K562 (cell line): ENCODE measurements around the gene SLC12A6. TPM values are rescaled to one million over a fixed set of nuclear protein-coding genes. Genes with fewer than 3 reads are reported as not detected.

ENCODE experiments used
- ATAC-seq: fragments of 200-7000 bp; cut with Tn5 transposase; 3 replicates; pipeline ENCODE4 v1.9.1; 2020; ENCODE audit warnings: moderate library complexity
- BruUV-seq: library from RNA; stranded (reverse); fragments of 400-500 nt; replicated peaks from 2 replicates; lab custom pipeline; 2021; lab: Mats Ljungman, UMichigan
- CTCF ChIA-PET: fragments of 300-600 bp; formaldehyde crosslinking; extraction: SDS; loops from one replicate; lab custom pipeline; 2021; ENCODE audit warnings: low intra/inter-chr PET ratio; lab: Yijun Ruan, JAX
- POLR2A ChIA-PET: fragments of 300-600, 350-650 bp; sonication (Branson Sonifier 250); formaldehyde crosslinking; extraction: SDS; loops from one replicate; lab custom pipeline; 2021; ENCODE audit warnings: antibody characterized with exemption, inconsistent platforms; lab: Yijun Ruan, JAX
- DNase-seq, 4 experiments: peaks; one replicate each; pipeline versions ENCODE4 v3.0.0 to v3.0.0-alpha.2; 2011 to 2018; ENCODE audit warnings: low spot score in 3 of 4, mixed read lengths in 3 of 4; ENCODE audit errors: extremely low read depth in 1 of 4
- FAIRE-seq: peaks from 2 replicates; lab custom pipeline; 2011; peaks lifted over from hg19 to GRCh38; lab: Jason Lieb, UNC
- H2AFZ ChIP-seq: 2 replicates; pipeline ENCODE4 v1.6.0; 2011; ENCODE audit warnings: low read depth, low read length, control low read depth, inconsistent platforms
- H3K27ac ChIP-seq: fragments of 200-600 bp; 3 replicates; pipeline ENCODE4 v1.8.0; 2011; ENCODE audit warnings: low read depth, mild to moderate bottlenecking, control low read depth, inconsistent platforms, low read length, moderate library complexity, mixed read lengths; ENCODE audit errors: extremely low read depth
- H3K27me3 ChIP-seq, 2 experiments: fragments of 300-600 bp in 1 of 2; 2 replicates in 1 of 2; 3 replicates in 1 of 2; pipeline versions ENCODE4 v1.6.0 to v1.8.0; 2011; ENCODE audit warnings: inconsistent platforms in 2 of 2, low read length in 2 of 2, mild to moderate bottlenecking in 1 of 2, mixed read lengths in 1 of 2, moderate library complexity in 1 of 2; ENCODE audit not compliant: control insufficient read depth in 2 of 2, insufficient read depth in 2 of 2
- H3K36me3 ChIP-seq: fragments of 300-600 bp; 3 replicates; pipeline ENCODE4 v1.8.0; 2011; ENCODE audit warnings: mild to moderate bottlenecking, low read length, inconsistent platforms; ENCODE audit not compliant: control insufficient read depth, insufficient read depth
- H3K4me1 ChIP-seq, 2 experiments: fragments of 200-600 bp in 1 of 2; replicated peaks in 1 of 2; 2 replicates in 1 of 2; 3 replicates in 1 of 2; pipeline versions ENCODE4 v1.5.1 to v1.8.0; 2011; ENCODE audit warnings: inconsistent platforms in 2 of 2, low read length in 2 of 2, mild to moderate bottlenecking in 1 of 2, mixed read lengths in 1 of 2, moderate library complexity in 1 of 2; ENCODE audit not compliant: control insufficient read depth in 2 of 2, insufficient read depth in 2 of 2
- H3K4me2 ChIP-seq: 2 replicates; pipeline ENCODE4 v1.6.1; 2011; ENCODE audit warnings: low read length, control low read depth, inconsistent platforms, mixed read lengths; ENCODE audit not compliant: insufficient read depth
- H3K4me3 ChIP-seq: fragments of 200-600 bp; sonication (generic), shearing (Covaris generic); 2 replicates; pipeline ENCODE4 v1.5.1; 2016; ENCODE audit warnings: control low read depth, inconsistent platforms
- H3K79me2 ChIP-seq: fragments of 200-600 bp; 3 replicates; pipeline ENCODE4 v1.8.0; 2011; ENCODE audit warnings: low read length, inconsistent platforms; ENCODE audit not compliant: control insufficient read depth, insufficient read depth
- H3K9ac ChIP-seq, 2 experiments: 2 replicates each; pipeline versions ENCODE4 v1.6.0 to v1.6.1; 2011; ENCODE audit warnings: low read depth in 2 of 2, low read length in 2 of 2, control low read depth in 1 of 2, inconsistent platforms in 1 of 2, mild to moderate bottlenecking in 1 of 2, mixed read lengths in 1 of 2; ENCODE audit not compliant: insufficient read depth in 1 of 2
- H3K9me1 ChIP-seq: one replicate; pipeline ENCODE4 v1.6.0; 2011; ENCODE audit warnings: inconsistent platforms, mild to moderate bottlenecking, low read length, moderate library complexity; ENCODE audit not compliant: control insufficient read depth, insufficient read depth
- H3K9me3 ChIP-seq: replicated peaks from 2 replicates; pipeline ENCODE4 v1.5.1; 2011; ENCODE audit warnings: low read depth, low read length, inconsistent platforms; ENCODE audit not compliant: control insufficient read depth, insufficient read depth
- H4K20me1 ChIP-seq: replicated peaks from 2 replicates; pipeline ENCODE4 v1.6.1; 2011; ENCODE audit warnings: low read length, inconsistent platforms, mixed read lengths; ENCODE audit not compliant: control insufficient read depth, insufficient read depth
- CAMTA2 ChIP-seq: fragments of 250-450 bp; sonication (Bioruptor Pico); conservative IDR thresholded peaks from 2 replicates; pipeline ENCODE4 v1.5.1; 2022
- CHD1 ChIP-seq: fragments of 200-600 bp; sonication (generic); IDR thresholded peaks from one replicate; pipeline ENCODE4 v1.6.1; 2012; ENCODE audit warnings: mild to moderate bottlenecking, moderate library complexity, low read length, inconsistent platforms
- ETV1 ChIP-seq: fragments of 450-650 bp; conservative IDR thresholded peaks from 2 replicates; pipeline ENCODE4 v1.6.1; 2016; ENCODE audit warnings: missing genetic modification characterization, control low read depth, low read depth, missing compliant biosample characterization
- MAZ ChIP-seq, 2 experiments: fragments of 450-650 bp in 1 of 2; sonication (generic) in 1 of 2; formaldehyde crosslinking; IDR thresholded peaks in 1 of 2; conservative IDR thresholded peaks in 1 of 2; 2 replicates each; pipeline versions ENCODE4 v1.4.0 to v1.5.0; 2020; ENCODE audit warnings: mild to moderate bottlenecking in 1 of 2, missing genetic modification reagents in 1 of 2
- NFE2 ChIP-seq: IDR thresholded peaks from 2 replicates; pipeline ENCODE4 v1.6.1; 2014; ENCODE audit warnings: antibody characterized with exemption, low read depth
- NFRKB ChIP-seq: fragments of 450-650 bp; IDR thresholded peaks from 2 replicates; pipeline ENCODE4 v1.6.1; 2016; ENCODE audit warnings: low read depth
- POLR3G ChIP-seq: IDR thresholded peaks from 2 replicates; pipeline ENCODE4 v1.6.1; 2011; ENCODE audit not compliant: insufficient read length, insufficient replicate concordance; ENCODE audit errors: extremely low read depth
- PRMT5 ChIP-seq: sonication (generic); formaldehyde crosslinking; IDR thresholded peaks from 2 replicates; pipeline ENCODE4 v1.5.0; 2020; ENCODE audit warnings: missing genetic modification reagents
- RBM14 ChIP-seq: fragments of 200-400 bp; formaldehyde crosslinking; IDR thresholded peaks from 2 replicates; pipeline ENCODE4 v1.6.1; 2018; ENCODE audit warnings: low read depth, mild to moderate bottlenecking, low read length, moderate library complexity, borderline replicate concordance; ENCODE audit not compliant: insufficient read depth
- SMARCB1 ChIP-seq: IDR thresholded peaks from 2 replicates; pipeline ENCODE4 v1.6.1; 2011; ENCODE audit warnings: improper control_type of control experiment, low read depth; ENCODE audit not compliant: insufficient read length
- ZNF507 ChIP-seq: conservative IDR thresholded peaks from 2 replicates; pipeline ENCODE4 v1.6.1; 2017; ENCODE audit warnings: missing genetic modification characterization, missing compliant biosample characterization
- ZNF551 ChIP-seq: fragments of 250-450 bp; sonication (Bioruptor Pico); IDR thresholded peaks from 2 replicates; pipeline ENCODE4 v1.5.0; 2021; ENCODE audit warnings: mild to moderate bottlenecking, moderate library complexity
- ZNF764 ChIP-seq: fragments of 250-450 bp; sonication (Bioruptor Pico); IDR thresholded peaks from 2 replicates; pipeline ENCODE4 v1.4.0; 2020; ENCODE audit warnings: low read depth, mild to moderate bottlenecking, moderate library complexity
- ZNF77 ChIP-seq: fragments of 250-450 bp; sonication (Bioruptor Pico); IDR thresholded peaks from 2 replicates; pipeline ENCODE4 v1.5.0; 2020
- ZZZ3 ChIP-seq: fragments of 450-650 bp; IDR thresholded peaks from 2 replicates; pipeline ENCODE4 v1.6.1; 2016; ENCODE audit warnings: antibody characterized with exemption, mild to moderate bottlenecking, moderate library complexity
- WGBS: fragments of 100-300 bp; shearing (Covaris generic); methylation state at CpG from one replicate; pipeline ENCODE4 v1.1.6; 2016; ENCODE audit warnings: low coverage, mixed read lengths; ENCODE audit not compliant: insufficient coverage; ENCODE audit errors: missing lambda C conversion rate; 5-methylcytosine and 5-hydroxymethylcytosine counted together
- in situ Hi-C: fragments of 300-500 bp; cut with MboI; formaldehyde crosslinking; loops from 4 replicates; pipeline ENCODE4 v1.15.0; 2018; ENCODE audit warnings: inconsistent platforms, mixed read lengths
- intact Hi-C: fragments of 100-400 bp; cut with micrococcal nuclease; formaldehyde crosslinking; loops from 2 replicates; pipeline ENCODE4 v1.14.2; 2022
- polyA plus RNA-seq, 8 experiments: library from polyadenylated mRNA; depleted of rRNA in 4 of 8; stranded (reverse) in 5 of 8; unstranded in 3 of 8; fragments of >200 nt; fragmentation: Nextera tagmentation in 2 of 8; fragmentation: Illumina TruSeq in 1 of 8; extraction: Ambion mirVana in 2 of 8; extraction: Trizol in 1 of 8; gene quantifications; 2 replicates each; pipeline versions ENCODE4 v1.2.1 to v1.2.3, GENCODE V29; 2011 to 2014; ENCODE audit warnings: inconsistent platforms in 1 of 8, missing spikeins in 1 of 8
- total RNA-seq, 7 experiments: library from RNA; depleted of rRNA in 6 of 7; stranded (reverse); fragments of >200 nt in 6 of 7; fragmentation: Illumina TruSeq in 2 of 7; extraction: Trizol in 2 of 7; gene quantifications; 2 replicates each; pipeline versions ENCODE4 v1.2.1 to v1.2.3, GENCODE V29; 2011 to 2021; ENCODE audit warnings: low replicate concordance in 1 of 7
- TF ChIP-seq, protein P1 (sequence below): fragments of 250-450 bp; sonication (Bioruptor Pico); IDR thresholded peaks from 2 replicates; pipeline ENCODE4 v1.8.0; 2021; ENCODE audit warnings: borderline replicate concordance, mild to moderate bottlenecking, moderate library complexity; ENCODE audit not compliant: poor library complexity, severe bottlenecking
- TF ChIP-seq, protein P2 (sequence below): sonication (generic); formaldehyde crosslinking; IDR thresholded peaks from 2 replicates; pipeline ENCODE4 v1.8.1; 2022; ENCODE audit warnings: missing genetic modification reagents

The SLC12A6 gene
- total and polyA plus RNA-seq, 9 of the 15 experiments (the other 6 are each of a cell fraction or from before 2014, with no cell fraction given) = 1.4 to 16.4 (median 6.7) TPM

DNA sequence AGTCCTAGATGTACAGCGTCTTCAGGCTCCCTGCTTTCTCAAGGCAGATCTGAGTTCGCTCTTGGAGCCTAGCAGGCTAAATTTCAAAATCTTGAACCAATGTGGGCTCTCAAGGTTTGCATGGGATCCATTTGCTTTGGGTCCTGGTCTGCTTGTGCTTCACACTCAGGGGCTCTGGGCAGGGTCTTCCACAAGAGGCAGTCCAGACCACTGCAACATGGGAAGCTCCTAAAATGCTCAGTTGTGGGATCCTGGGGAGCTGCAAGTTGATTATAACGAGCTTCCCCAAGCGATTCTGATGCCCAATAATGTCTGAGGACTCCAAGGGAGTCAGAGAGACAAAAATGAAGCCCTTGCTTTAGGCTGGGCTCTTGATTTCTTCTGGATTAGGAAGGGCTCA, 12.2 kb upstream of the SLC12A6 start:
- FAIRE-seq = no peak
- WGBS = 4% methylated on average over 4 of the region's 4 CpGs
- POLR2A ChIA-PET = interaction anchor here (1.0 kb wide), 1 partner anchor 12 kb away, joined by 3 read pairs; the partner anchor contains the start of gene SLC12A6
- Histone ChIP-seq H3K36me3 (no peaks in the 10 kb centered on the region), H3K9me1 (no peaks in the 10 kb centered on the region), H3K27ac (no peak overlapping the region), H3K4me3 (no peak overlapping the region), H2AFZ (no peak overlapping the region), H3K9ac (no peak overlapping the region), H4K20me1 (no peaks in the 10 kb centered on the region), H3K4me2 (no peak overlapping the region), H3K9me3 (no peaks in the 10 kb centered on the region), H3K27me3 (peaks cover 12 to 23% of the 10 kb centered on the region in 2 experiments), H3K4me1 (no peaks in the 10 kb centered on the region; a peak in 1 of 5 replicates)
- ATAC-seq = no peak
- BruUV-seq = no TSS peak
- in situ Hi-C loops = no loop called here
- DNase-seq = no peak
- TF ChIP-seq, protein P1, sequence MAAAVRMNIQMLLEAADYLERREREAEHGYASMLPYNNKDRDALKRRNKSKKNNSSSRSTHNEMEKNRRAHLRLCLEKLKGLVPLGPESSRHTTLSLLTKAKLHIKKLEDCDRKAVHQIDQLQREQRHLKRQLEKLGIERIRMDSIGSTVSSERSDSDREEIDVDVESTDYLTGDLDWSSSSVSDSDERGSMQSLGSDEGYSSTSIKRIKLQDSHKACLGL (CRISPR knock-in tag) = no peak
- TF ChIP-seq ETV1 (tag) (no peak), ZNF551 (no peak), ZNF764 (no peak), ZNF507 (tag) (no peak), CAMTA2 (CRISPR knock-in tag) (no peak), ZNF77 (CRISPR knock-in tag) (no peak), NFE2 (no peak), SMARCB1 (no peak), PRMT5 (CRISPR knock-in tag) (no peak), MAZ (CRISPR knock-in tag; conservative IDR thresholded peaks at IDR 0.05 in 1 of 2, IDR thresholded peaks at IDR 0.05 in 1 of 2) (no peak), CHD1 (no peak), ZZZ3 (no peak), RBM14 (no peak), POLR3G (no peak), NFRKB (no peak)
- TF ChIP-seq, protein P2, sequence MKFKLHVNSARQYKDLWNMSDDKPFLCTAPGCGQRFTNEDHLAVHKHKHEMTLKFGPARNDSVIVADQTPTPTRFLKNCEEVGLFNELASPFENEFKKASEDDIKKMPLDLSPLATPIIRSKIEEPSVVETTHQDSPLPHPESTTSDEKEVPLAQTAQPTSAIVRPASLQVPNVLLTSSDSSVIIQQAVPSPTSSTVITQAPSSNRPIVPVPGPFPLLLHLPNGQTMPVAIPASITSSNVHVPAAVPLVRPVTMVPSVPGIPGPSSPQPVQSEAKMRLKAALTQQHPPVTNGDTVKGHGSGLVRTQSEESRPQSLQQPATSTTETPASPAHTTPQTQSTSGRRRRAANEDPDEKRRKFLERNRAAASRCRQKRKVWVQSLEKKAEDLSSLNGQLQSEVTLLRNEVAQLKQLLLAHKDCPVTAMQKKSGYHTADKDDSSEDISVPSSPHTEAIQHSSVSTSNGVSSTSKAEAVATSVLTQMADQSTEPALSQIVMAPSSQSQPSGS (CRISPR knock-in tag) = no peak
- TF ChIP-seq, all 486 proteins: peak for 0
- CTCF ChIA-PET = no interaction called here
- no peaks in the 10 kb centered on the region for H3K79me2 ChIP-seq
- intact Hi-C loops = no loop called here
